ENCODE measurements around the gene SLC9A9. TPM values are rescaled to one million over a fixed set of nuclear protein-coding genes. Genes with fewer than 3 reads are reported as not detected.

The SLC9A9 gene
- total RNA-seq, 1 donor from 2014 or later, result 0.22 TPM

DNA sequence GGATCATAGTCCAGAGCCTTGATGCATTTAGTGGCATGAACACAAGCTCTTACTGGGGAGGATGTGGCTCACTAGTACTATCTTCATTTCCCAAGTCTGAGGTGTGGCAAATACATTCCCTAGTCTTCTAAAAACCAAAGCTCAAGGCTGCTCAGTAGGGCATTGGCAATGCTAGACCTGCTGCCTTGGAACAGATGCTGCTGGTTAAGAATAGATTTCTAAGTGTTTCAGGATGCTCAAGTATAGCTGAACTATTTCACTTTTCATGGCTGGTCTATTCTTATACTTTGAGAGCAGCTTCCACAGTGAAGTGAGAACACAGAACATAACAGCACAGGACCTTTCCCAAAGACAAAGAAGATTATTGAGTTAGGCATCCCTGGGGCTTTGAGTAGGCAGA, 549.9 kb downstream of the SLC9A9 start:
- H3K4me2 ChIP-seq, result no peak overlapping the region
- H2AFZ ChIP-seq (replicated peaks), result no peak overlapping the region
- no peaks in the 10 kb centered on the region for H3K9me3 ChIP-seq (ENCODE audit: low read depth)
- no peak for DNase-seq (ENCODE audit: low spot score)
- H3K27me3 Mint-ChIP-seq (ENCODE audit: insufficient read depth, low read depth), result no peaks in the 10 kb centered on the region
- no peaks in the 10 kb centered on the region for H3K9me3 Mint-ChIP-seq
- H3K4me1 Mint-ChIP-seq, result peaks cover 11% of the 10 kb centered on the region
- H3K4me3 ChIP-seq, result no peak overlapping the region
- no peak overlapping the region for H3K27ac ChIP-seq
- H3K36me3 ChIP-seq, result no peaks in the 10 kb centered on the region
- H3K27me3 ChIP-seq, result no peaks in the 10 kb centered on the region
- H3K36me3 Mint-ChIP-seq, result no peaks in the 10 kb centered on the region
- peaks cover 8% of the 10 kb centered on the region for H3K4me1 ChIP-seq
- no peaks in the 10 kb centered on the region for H4K20me1 ChIP-seq (ENCODE audit: low read depth)
- no peak overlapping the region for H3K9ac ChIP-seq
- H3K27ac Mint-ChIP-seq, result no peak overlapping the region
- H3F3A ChIP-seq (ENCODE audit: low read depth), result no peaks in the 10 kb centered on the region
- H3K79me2 ChIP-seq (ENCODE audit: low read depth), result no peaks in the 10 kb centered on the region
- no peak overlapping the region for H3K4me3 Mint-ChIP-seq
- TF ChIP-seq EZH2 (IDR thresholded peaks at IDR 0.05) (no peak), EZH2phosphoT487 (IDR thresholded peaks at IDR 0.05) (no peak)
- TF ChIP-seq, protein P1, sequence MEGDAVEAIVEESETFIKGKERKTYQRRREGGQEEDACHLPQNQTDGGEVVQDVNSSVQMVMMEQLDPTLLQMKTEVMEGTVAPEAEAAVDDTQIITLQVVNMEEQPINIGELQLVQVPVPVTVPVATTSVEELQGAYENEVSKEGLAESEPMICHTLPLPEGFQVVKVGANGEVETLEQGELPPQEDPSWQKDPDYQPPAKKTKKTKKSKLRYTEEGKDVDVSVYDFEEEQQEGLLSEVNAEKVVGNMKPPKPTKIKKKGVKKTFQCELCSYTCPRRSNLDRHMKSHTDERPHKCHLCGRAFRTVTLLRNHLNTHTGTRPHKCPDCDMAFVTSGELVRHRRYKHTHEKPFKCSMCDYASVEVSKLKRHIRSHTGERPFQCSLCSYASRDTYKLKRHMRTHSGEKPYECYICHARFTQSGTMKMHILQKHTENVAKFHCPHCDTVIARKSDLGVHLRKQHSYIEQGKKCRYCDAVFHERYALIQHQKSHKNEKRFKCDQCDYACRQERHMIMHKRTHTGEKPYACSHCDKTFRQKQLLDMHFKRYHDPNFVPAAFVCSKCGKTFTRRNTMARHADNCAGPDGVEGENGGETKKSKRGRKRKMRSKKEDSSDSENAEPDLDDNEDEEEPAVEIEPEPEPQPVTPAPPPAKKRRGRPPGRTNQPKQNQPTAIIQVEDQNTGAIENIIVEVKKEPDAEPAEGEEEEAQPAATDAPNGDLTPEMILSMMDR (IDR thresholded peaks at IDR 0.05), result no peak

DNA sequence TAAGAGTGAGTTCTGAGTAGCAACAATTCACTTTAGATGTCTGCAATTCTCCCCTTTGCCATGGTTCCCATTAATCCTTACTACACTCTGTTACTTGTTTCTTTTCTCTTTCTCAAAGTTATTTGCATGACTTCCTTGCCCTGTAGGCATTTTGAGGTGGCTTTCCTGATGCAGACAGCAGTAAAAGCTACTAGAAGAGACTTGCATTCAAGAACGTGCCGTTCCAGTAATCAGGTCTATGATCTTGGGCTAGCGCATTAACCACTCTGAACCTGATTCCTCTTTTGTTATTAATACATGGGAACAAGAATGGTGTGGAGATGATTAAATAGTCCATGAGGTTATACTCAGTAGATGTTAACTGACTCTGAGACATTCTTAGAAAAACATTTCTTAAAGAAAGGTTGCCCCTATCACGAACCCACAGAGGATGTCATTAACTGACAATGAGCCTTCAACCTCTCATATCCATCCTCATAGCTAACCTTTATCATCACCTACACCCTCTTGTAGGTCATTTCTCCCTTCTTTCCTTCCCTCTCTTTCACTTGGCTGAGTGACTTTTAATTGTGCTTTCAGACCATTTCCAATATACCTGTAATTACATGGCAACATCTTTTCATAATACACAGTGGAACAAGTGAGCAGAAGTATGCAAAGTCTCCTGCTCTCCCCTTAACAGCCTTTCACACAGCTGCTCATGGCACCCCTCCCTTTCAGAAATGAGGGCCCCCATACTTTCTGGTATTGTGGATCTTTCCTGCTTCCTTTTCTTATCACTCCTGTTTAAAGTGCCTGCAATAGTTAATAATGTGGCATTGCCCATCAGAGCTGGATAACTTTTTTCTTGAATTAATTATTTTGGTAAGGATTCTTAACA, 552.8 kb downstream of the SLC9A9 start:
- no peak overlapping the region for H3K9ac ChIP-seq
- H3K27me3 ChIP-seq, result no peaks in the 10 kb centered on the region
- no peak for TF ChIP-seq EZH2 (IDR thresholded peaks at IDR 0.05)
- TF ChIP-seq EZH2phosphoT487 (IDR thresholded peaks at IDR 0.05), result no peak
- TF ChIP-seq, protein P1 (IDR thresholded peaks at IDR 0.05), result no peak
- no peak overlapping the region for H3K27ac ChIP-seq
- H3F3A ChIP-seq (ENCODE audit: low read depth), result no peaks in the 10 kb centered on the region
- H3K4me2 ChIP-seq, result no peak overlapping the region
- no peak overlapping the region for H2AFZ ChIP-seq (replicated peaks)
- peaks cover 2% of the 10 kb centered on the region for H3K27me3 Mint-ChIP-seq (ENCODE audit: insufficient read depth, low read depth)
- no peaks in the 10 kb centered on the region for H4K20me1 ChIP-seq (ENCODE audit: low read depth)
- H3K79me2 ChIP-seq (ENCODE audit: low read depth), result no peaks in the 10 kb centered on the region
- DNase-seq (ENCODE audit: low spot score), result no peak
- no peaks in the 10 kb centered on the region for H3K9me3 Mint-ChIP-seq
- no peak overlapping the region for H3K4me3 Mint-ChIP-seq
- no peaks in the 10 kb centered on the region for H3K9me3 ChIP-seq (ENCODE audit: low read depth)
- H3K36me3 ChIP-seq, result no peaks in the 10 kb centered on the region
- H3K4me3 ChIP-seq, result no peak overlapping the region
- H3K36me3 Mint-ChIP-seq, result no peaks in the 10 kb centered on the region
- no peak overlapping the region for H3K27ac Mint-ChIP-seq
- peaks cover 9% of the 10 kb centered on the region for H3K4me1 Mint-ChIP-seq
- peaks cover 8% of the 10 kb centered on the region for H3K4me1 ChIP-seq

DNA sequence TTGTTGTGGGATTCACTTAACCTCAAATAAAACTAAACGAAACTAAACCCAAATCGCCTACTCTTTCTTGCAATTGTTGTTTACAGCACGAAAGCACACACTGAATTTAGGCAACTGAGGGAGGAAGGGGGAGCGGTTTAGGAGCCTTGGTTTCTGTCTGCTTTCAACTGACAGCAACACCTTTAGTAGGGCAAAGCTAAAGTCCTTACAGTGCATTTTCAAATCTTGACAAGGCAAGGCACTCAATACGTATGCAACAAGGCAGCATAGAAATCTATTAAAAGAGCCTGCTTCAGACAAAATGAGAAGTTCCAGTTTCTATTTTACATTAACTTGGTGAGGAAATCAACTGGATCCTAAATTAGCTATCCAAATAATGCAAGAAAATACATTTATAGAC, 554.1 kb downstream of the SLC9A9 start:
- Histone ChIP-seq H3K79me2 (ENCODE audit: low read depth) (no peaks in the 10 kb centered on the region), H2AFZ (replicated peaks) (no peak overlapping the region), H3K27ac (no peak overlapping the region), H3K4me3 (no peak overlapping the region), H3K4me1 (peaks cover 6% of the 10 kb centered on the region), H3K36me3 (no peaks in the 10 kb centered on the region), H3K4me2 (no peak overlapping the region), H3K9ac (no peak overlapping the region), H3F3A (ENCODE audit: low read depth) (no peaks in the 10 kb centered on the region), H3K27me3 (no peaks in the 10 kb centered on the region), H4K20me1 (ENCODE audit: low read depth) (no peaks in the 10 kb centered on the region), H3K9me3 (ENCODE audit: low read depth) (no peaks in the 10 kb centered on the region)
- DNase-seq (ENCODE audit: low spot score), result no peak
- Mint-ChIP-seq H3K27ac (no peak overlapping the region), H3K4me1 (peaks cover 9% of the 10 kb centered on the region), H3K36me3 (no peaks in the 10 kb centered on the region), H3K4me3 (no peak overlapping the region), H3K9me3 (no peaks in the 10 kb centered on the region), H3K27me3 (ENCODE audit: insufficient read depth, low read depth) (peaks cover 2% of the 10 kb centered on the region)
- TF ChIP-seq, protein P1 (IDR thresholded peaks at IDR 0.05), result no peak
- TF ChIP-seq EZH2 (IDR thresholded peaks at IDR 0.05) (no peak), EZH2phosphoT487 (IDR thresholded peaks at IDR 0.05) (no peak)

Measured in neural progenitor cell (in vitro differentiated cells).